Motor neuron (in vitro differentiated cells): ENCODE measurements around the gene TPH2. TPM values are rescaled to one million over a fixed set of nuclear protein-coding genes. Genes with fewer than 3 reads are reported as not detected.

ENCODE experiments used
- ATAC-seq, 8 experiments: fragments of 200-7000 bp; cut with Tn5 transposase; replicated peaks in 6 of 8; 2 replicates each; pipeline ENCODE4 v1.8.0; 2021; ENCODE audit warnings: mild to moderate bottlenecking in 8 of 8, moderate library complexity in 8 of 8
- H3K27ac ChIP-seq, 2 donors: fragments of 250-450 bp; sonication (Bioruptor Pico); 2 replicates each; pipeline ENCODE4 v1.9.0; 2021; ENCODE audit warnings: antibody characterized with exemption in 2 of 2, mild to moderate bottlenecking in 2 of 2, moderate library complexity in 1 of 2
- H3K4me1 ChIP-seq, 2 donors: fragments of 250-450 bp; sonication (Bioruptor Pico); replicated peaks in 1 of 2; 2 replicates each; pipeline ENCODE4 v1.6.1; 2021; ENCODE audit warnings: antibody characterized with exemption in 2 of 2, mild to moderate bottlenecking in 2 of 2, moderate library complexity in 1 of 2
- H3K4me3 ChIP-seq, 5 donors: fragments of 250-450 bp; sonication (Bioruptor Pico); 2 replicates each; pipeline ENCODE4 v1.9.0; 2021; ENCODE audit warnings: antibody characterized with exemption in 5 of 5, mild to moderate bottlenecking in 5 of 5, moderate library complexity in 4 of 5
- WGBS, 10 experiments: fragments of 450-650 bp; shearing (Covaris generic); methylation state at CpG; one replicate each; pipeline ENCODE4 v1.0.0; 2022; 5-methylcytosine and 5-hydroxymethylcytosine counted together
- in situ Hi-C, 9 experiments: fragments of 400-800 bp; cut with MboI; loops; one replicate each; pipeline ENCODE4 v1.15.0; 2021; ENCODE audit warnings: low sequenced_read_pairs in 9 of 9, low pct_unique_long_range_greater_than_20kb in 2 of 9; ENCODE audit not compliant: unreplicated experiment in 9 of 9
- total RNA-seq, 8 experiments: library from RNA; unstranded; fragments of 300-600 nt; gene quantifications; 2 replicates each; pipeline versions ENCODE4 v1.2.3 to v1.2.4, GENCODE V29; 2022

TPH2 gene
- total RNA-seq, 8 experiments from 2014 or later, result 0.22 to 30.3 (median 0.46) TPM; not detected in 1

DNA sequence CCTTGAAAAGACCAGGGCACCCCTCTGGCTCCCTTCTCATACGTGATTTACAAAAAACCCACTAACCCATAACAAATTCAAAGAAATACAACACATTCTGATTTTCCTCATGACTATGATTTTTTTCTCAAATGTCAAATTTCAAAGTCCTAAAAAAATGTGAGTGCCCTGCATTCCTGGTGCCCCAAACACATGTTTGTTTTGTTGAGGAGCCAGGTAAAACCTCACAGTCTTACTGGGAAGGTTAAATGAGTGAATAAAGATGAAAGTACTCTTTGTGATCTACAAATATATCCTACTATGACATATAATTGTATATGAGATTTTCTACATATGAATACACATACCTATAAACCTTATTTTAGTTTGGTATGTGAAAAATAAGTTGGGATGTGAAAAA, 30.7 kb downstream of the TPH2 start:
- in situ Hi-C loops, result no loop called here
- 40 to 100% (median 100%) methylated on average over 1 of the region's 1 CpG; no CpG with 5 or more reads in 5 of the 10 experiments for WGBS, 10 experiments
- ATAC-seq, result no peak
- H3K4me1 ChIP-seq, result no peaks in the 10 kb centered on the region
- no peak overlapping the region for H3K27ac ChIP-seq
- no peak overlapping the region for H3K4me3 ChIP-seq

DNA sequence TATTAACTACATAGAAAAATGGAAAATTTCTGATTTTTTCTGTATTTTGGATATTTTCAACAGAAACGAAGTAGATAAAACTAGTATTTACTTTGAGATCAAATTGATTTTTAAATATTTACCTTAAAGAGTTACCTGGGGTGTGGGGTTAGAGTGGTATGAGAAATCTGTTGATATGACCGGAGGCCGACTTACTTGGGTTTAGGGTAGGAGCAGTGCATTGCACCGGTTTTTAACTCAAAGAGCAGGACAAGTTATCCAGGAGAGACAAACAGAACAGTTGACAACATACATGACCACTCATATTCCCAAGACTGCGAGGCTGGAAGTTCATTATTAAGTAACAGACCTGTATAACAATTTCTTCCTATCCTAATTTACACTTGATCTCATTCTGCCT, 31.4 kb downstream of the TPH2 start:
- in situ Hi-C loops, result no loop called here
- WGBS, 10 experiments, result 18 to 100% (median 85%) methylated on average over 3 to 5 of the region's 5 CpGs; no CpG with 5 or more reads in 1 of the 10 experiments
- no peak for ATAC-seq
- Histone ChIP-seq H3K27ac (no peak overlapping the region), H3K4me1 (no peaks in the 10 kb centered on the region), H3K4me3 (no peak overlapping the region)

DNA sequence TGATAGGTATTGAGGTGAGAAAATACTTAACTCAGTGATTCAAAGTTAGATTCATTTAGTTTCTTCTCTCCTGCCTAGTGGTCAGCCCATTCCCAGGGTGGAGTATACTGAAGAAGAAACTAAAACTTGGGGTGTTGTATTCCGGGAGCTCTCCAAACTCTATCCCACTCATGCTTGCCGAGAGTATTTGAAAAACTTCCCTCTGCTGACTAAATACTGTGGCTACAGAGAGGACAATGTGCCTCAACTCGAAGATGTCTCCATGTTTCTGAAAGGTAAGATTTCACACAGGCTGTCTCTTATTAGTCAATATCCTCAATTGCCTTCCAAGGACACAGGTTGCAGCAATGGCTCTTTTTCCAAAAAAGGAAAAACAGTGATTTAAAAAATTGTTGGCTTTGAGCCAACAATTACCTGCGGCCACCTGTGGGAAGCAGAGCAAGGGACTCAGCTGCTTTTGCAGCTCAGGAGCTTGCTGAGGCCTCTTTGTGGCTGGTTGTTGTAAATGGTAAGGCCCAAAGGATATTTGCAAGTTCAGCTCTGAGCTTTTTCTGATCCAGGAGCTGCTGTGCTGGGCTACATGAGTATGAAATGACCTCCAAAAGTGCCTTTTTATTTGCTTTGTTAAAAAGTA, 33.9 kb downstream of the TPH2 start:
- no peak overlapping the region for H3K27ac ChIP-seq
- H3K4me3 ChIP-seq, result no peak overlapping the region
- H3K4me1 ChIP-seq, result no peaks in the 10 kb centered on the region
- ATAC-seq, result no peak
- in situ Hi-C loops, result no loop called here
- WGBS, 10 experiments, result 21 to 100% (median 67%) methylated on average over 1 to 4 of the region's 4 CpGs; no CpG with 5 or more reads in 1 of the 10 experiments

- peak in 3 of 8 experiments; percentile 25 to 54 (median 45) for ATAC-seq
- in situ Hi-C loops, result no loop called here
- no peak overlapping the region for H3K27ac ChIP-seq
- no peak overlapping the region for H3K4me3 ChIP-seq
- H3K4me1 ChIP-seq, result no peaks in the 10 kb centered on the region
- WGBS, 10 experiments, result 41 to 80% (median 69%) methylated on average over 2 to 4 of the region's 4 CpGs; no CpG with 5 or more reads in 3 of the 10 experiments
Observed at GRCh38 chr12:71973687-71974086, 35.0 kb downstream of the TPH2 start.

GRCh38 chr12:71980538-71980937, 41.9 kb downstream of the TPH2 start:
- Histone ChIP-seq H3K4me1 (peaks cover 0 to 6% of the 10 kb centered on the region in 2 donors), H3K4me3 (no peak overlapping the region), H3K27ac (no peak overlapping the region)
- WGBS, 10 experiments, result 0 to 94% (median 58%) methylated on average over 1 to 2 of the region's 2 CpGs; no CpG with 5 or more reads in 3 of the 10 experiments
- no peak for ATAC-seq
- in situ Hi-C loops, result no loop called here

DNA sequence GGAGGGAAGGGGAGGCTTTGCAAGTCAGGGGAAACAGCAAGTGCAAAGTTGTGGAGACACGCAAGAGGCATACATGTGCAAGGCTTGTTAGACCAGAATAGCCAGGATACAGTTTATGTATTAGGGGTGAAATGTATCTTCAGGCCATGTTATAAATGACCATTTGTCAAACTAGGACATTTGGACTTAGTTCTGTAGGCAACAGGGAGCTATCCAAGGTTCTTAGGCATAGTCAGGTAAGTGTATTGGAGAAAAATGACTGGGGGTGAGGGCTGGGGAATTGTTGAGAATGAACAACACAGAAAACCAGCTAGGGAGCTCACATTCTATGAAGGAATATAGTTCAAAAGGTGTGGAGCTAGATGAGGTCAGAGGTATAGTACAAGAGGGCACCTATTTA, 42.5 kb downstream of the TPH2 start:
- Histone ChIP-seq H3K4me3 (no peak overlapping the region), H3K27ac (no peak overlapping the region), H3K4me1 (peaks cover 0 to 6% of the 10 kb centered on the region in 2 donors)
- in situ Hi-C loops, result no loop called here
- 29 to 100% (median 71%) methylated on average over 1 of the region's 1 CpG; no CpG with 5 or more reads in 4 of the 10 experiments for WGBS, 10 experiments
- ATAC-seq, result no peak

- ATAC-seq, result no peak
- no peak overlapping the region for H3K4me3 ChIP-seq
- no peaks in the 10 kb centered on the region for H3K4me1 ChIP-seq
- no peak overlapping the region for H3K27ac ChIP-seq
- WGBS, 10 experiments, result 0 to 88% (median 55%) methylated on average over 1 to 2 of the region's 2 CpGs; no CpG with 5 or more reads in 4 of the 10 experiments
- in situ Hi-C loops, result no loop called here
Observed at GRCh38 chr12:71994715-71995114, 56.1 kb downstream of the TPH2 start.

DNA sequence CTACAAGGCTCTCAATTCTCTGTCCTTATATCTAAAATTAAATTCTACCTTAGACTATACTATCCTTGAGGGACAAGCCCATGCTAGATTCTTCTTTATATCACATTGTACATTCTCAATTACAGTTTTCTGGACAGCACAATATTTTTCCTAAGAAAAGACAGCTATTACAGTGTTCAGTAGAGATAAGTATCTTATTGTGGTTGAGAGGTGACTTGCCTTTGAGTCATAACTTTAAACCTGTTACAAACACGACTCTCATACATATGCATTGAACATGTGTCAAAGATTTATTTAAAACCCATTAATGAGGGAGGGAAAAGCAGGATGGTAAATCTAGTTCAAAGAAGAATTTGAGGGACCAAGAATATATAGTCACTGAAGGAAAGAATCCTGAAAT, 61.1 kb downstream of the TPH2 start:
- Histone ChIP-seq H3K27ac (no peak overlapping the region), H3K4me1 (peaks cover 0 to 5% of the 10 kb centered on the region in 2 donors), H3K4me3 (no peak overlapping the region)
- 0 to 100% (median 22%) methylated on average over 1 of the region's 1 CpG; no CpG with 5 or more reads in 2 of the 10 experiments for WGBS, 10 experiments
- peak in 1 of 8 experiments; percentile 38 for ATAC-seq
- in situ Hi-C loops, result loop anchor here in 1 of 9 experiments (25.0 kb wide), 1 partner anchor 263 kb away; the partner anchor contains the start of gene TRHDE

GRCh38 chr12:72000969-72001648, 62.5 kb downstream of the TPH2 start:
- Histone ChIP-seq H3K27ac (no peak overlapping the region), H3K4me3 (no peak overlapping the region), H3K4me1 (peaks cover 0 to 5% of the 10 kb centered on the region in 2 donors)
- in situ Hi-C loops, result loop anchor here in 1 of 9 experiments (25.0 kb wide), 1 partner anchor 261 kb away; the partner anchor contains the start of gene TRHDE
- WGBS, 10 experiments, result 9 to 100% (median 86%) methylated on average over 1 to 8 of the region's 9 CpGs
- no peak for ATAC-seq

DNA sequence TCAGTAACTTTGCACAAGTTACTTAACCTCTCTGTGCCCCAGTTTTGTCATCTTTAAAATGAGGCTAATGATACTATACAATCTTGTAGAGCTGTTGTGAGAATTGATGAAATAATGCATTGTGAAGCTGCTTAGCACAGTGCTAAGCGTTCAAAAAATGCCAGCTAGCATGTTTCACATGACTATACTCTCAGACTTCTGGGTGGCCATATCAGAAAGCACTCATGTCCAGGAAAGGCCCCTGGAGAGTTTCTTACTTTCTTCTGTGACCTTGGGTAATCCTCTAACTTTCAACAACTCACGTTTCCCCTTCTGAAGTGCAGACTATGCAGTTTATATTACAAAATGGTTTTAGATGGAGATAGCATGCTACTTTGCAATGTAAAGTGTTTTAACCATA, 68.1 kb downstream of the TPH2 start:
- in situ Hi-C loops, result loop anchor here in 1 of 9 experiments (25.0 kb wide), 1 partner anchor 256 kb away; the partner anchor contains the start of gene TRHDE

DNA sequence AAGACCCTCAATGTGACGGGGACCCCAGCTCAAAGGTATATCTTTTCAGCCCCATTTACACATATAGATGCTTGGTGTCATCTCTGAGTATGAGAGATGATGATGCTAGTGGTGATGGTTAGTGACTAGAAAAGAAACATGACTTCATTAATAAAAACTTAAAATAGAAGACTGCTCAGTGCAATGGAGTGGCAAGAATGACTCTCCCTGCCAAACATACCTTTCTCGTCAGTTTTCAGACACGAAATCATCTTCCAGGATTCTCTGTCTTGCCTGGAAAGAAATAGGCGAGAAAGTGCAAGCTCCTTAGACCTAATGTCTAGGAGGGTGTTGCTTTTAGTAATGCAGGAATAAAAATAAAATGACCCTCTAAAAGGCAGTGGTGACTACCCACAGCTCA, 71.7 kb downstream of the TPH2 start:
- no peak overlapping the region for H3K4me3 ChIP-seq
- in situ Hi-C loops, result loop anchor here in 1 of 9 experiments (25.0 kb wide), 1 partner anchor 252 kb away; the partner anchor contains the start of gene TRHDE
- 0 to 76% (median 20%) methylated on average over 1 to 4 of the region's 4 CpGs; no CpG with 5 or more reads in 1 of the 10 experiments for WGBS, 10 experiments
- H3K4me1 ChIP-seq, result peaks cover 13 to 20% of the 10 kb centered on the region in 2 donors
- peak in 5 of 8 experiments; percentile 42 to 93 (median 57) for ATAC-seq
- H3K27ac ChIP-seq, result no peak overlapping the region

More for the DNA sequence above, 68.1 kb downstream of the TPH2 start:
- no peak for ATAC-seq
- Histone ChIP-seq H3K4me3 (no peak overlapping the region), H3K27ac (no peak overlapping the region), H3K4me1 (peaks cover 13 to 20% of the 10 kb centered on the region in 2 donors)
- 23 to 92% (median 87%) methylated on average over 1 to 2 of the region's 2 CpGs; no CpG with 5 or more reads in 2 of the 10 experiments for WGBS, 10 experiments

- in situ Hi-C loops, result loop anchor here in 1 of 9 experiments (25.0 kb wide), 1 partner anchor 251 kb away; the partner anchor contains the start of gene TRHDE
- H3K4me3 ChIP-seq, result no peak overlapping the region
- no peak overlapping the region for H3K27ac ChIP-seq
- 0 to 100% (median 57%) methylated on average over 1 of the region's 1 CpG; no CpG with 5 or more reads in 7 of the 10 experiments for WGBS, 10 experiments
- ATAC-seq, result no peak
- H3K4me1 ChIP-seq, result peaks cover 13 to 20% of the 10 kb centered on the region in 2 donors
Observed at GRCh38 chr12:72011374-72011773, 72.7 kb downstream of the TPH2 start.

- Histone ChIP-seq H3K4me1 (peaks cover 11 to 23% of the 10 kb centered on the region in 2 donors), H3K27ac (no peak overlapping the region), H3K4me3 (no peak overlapping the region)
- WGBS, 10 experiments, result 0 to 93% (median 76%) methylated on average over 1 to 4 of the region's 4 CpGs; no CpG with 5 or more reads in 1 of the 10 experiments
- no peak for ATAC-seq
- in situ Hi-C loops, result loop anchor here in 1 of 9 experiments (25.0 kb wide), 1 partner anchor 249 kb away; the partner anchor contains the start of gene TRHDE
Observed at GRCh38 chr12:72012874-72013273, 74.2 kb downstream of the TPH2 start.
